Tibial artery (tissue), 4 donors: Measurements from ENCODE around the gene ADCK1.
A peak's percentile ranks its signal among the peaks of the same experiment; 100 is the strongest.

Experiments used
- DNase-seq, 2 donors: peaks; one replicate each; pipeline ENCODE4 v3.0.0-alpha.2; 2019
- H3K27ac ChIP-seq, 2 donors: fragments of 200-600 bp; sonication (generic) in 1 of 2; 1 replicate in 1 of 2; 2 replicates in 1 of 2; pipeline ENCODE4 v1.5.1; 2018 to 2019; ENCODE audit warnings: mild to moderate bottlenecking in 1 of 2
- H3K27me3 ChIP-seq, 2 donors: fragments of 200-600 bp; sonication (generic) in 1 of 2; one replicate each; pipeline versions ENCODE4 v1.5.1 to v1.6.0; 2016 to 2019
- H3K36me3 ChIP-seq, 3 donors: fragments of 200-600 bp; sonication (generic) in 2 of 3; one replicate each; pipeline ENCODE4 v1.5.1; 2016 to 2019; ENCODE audit warnings: mild to moderate bottlenecking in 2 of 3
- H3K4me1 ChIP-seq, 4 donors: fragments of 200-600 bp; sonication (generic) in 2 of 4; 1 replicate in 3 of 4; 2 replicates in 1 of 4; pipeline ENCODE4 v1.5.1; 2016 to 2019
- H3K4me3 ChIP-seq, 2 donors: fragments of 200-600 bp; sonication (generic) in 1 of 2; 1 replicate in 1 of 2; 2 replicates in 1 of 2; pipeline ENCODE4 v1.5.1; 2018 to 2019; ENCODE audit warnings: mild to moderate bottlenecking in 2 of 2
- H3K9me3 ChIP-seq, 3 donors: fragments of 200-600 bp; sonication (generic) in 1 of 3; one replicate each; pipeline ENCODE4 v1.5.1; 2016 to 2019
- CTCF ChIP-seq, 2 experiments: fragments of 200-600 bp in 1 of 2; fragments of 450-650 bp in 1 of 2; IDR thresholded peaks; one replicate each; pipeline ENCODE4 v1.5.1; 2017 to 2019; ENCODE audit warnings: antibody characterized with exemption in 2 of 2, mild to moderate bottlenecking in 1 of 2, moderate library complexity in 1 of 2
- intact Hi-C: fragments of 100-400 bp; cut with DNase I; formaldehyde crosslinking; loops from one replicate; pipeline ENCODE4 v1.15.0; 2023; ENCODE audit warnings: low total_unique reads

Gene ADCK1, protein sequence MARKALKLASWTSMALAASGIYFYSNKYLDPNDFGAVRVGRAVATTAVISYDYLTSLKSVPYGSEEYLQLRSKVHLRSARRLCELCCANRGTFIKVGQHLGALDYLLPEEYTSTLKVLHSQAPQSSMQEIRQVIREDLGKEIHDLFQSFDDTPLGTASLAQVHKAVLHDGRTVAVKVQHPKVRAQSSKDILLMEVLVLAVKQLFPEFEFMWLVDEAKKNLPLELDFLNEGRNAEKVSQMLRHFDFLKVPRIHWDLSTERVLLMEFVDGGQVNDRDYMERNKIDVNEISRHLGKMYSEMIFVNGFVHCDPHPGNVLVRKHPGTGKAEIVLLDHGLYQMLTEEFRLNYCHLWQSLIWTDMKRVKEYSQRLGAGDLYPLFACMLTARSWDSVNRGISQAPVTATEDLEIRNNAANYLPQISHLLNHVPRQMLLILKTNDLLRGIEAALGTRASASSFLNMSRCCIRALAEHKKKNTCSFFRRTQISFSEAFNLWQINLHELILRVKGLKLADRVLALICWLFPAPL

DNA sequence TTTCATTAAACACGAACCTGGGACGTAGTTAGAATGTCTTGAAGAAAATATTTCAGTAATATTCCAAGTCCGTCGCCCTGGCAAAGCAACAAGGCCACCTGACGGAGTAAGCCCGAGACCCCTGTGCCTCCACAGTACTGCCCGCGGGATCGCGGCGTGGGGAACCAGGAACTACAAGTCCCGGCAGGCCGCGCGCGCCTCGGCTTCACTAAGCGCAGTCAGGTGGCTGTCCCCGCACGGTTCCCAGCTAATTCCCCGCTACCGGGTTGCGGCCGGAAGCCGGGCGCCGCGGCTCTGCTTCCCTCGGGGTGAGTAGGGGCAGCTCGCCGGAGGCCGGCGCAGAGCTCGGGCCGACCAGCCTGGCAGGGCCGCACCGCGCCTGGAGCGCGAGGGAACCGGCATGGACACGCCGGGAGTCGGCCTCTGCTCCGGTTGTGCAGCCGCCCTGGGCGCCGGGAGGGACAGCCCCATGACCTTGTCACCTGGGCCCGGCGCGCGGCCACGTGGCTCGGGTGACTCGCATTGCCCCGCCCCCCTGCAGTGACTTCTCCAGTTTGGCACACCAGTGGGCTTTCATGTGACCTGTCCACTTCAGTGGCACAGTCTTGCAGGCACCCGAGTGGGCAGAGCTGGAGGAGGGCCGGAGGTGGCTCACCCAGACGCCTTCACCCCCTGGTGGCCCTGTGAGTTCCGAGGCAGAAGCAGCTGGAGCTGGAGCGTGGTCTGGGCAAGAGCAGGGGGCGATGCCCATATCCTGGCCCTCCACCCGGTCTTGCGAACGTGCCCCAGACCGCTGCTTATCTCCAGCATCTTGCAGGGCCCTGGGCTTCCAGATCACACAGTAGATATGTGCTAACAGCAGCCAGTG lies at the start of gene ADCK1:
TSS of gene ADCK1 (plus strand) at position 247 of the 868 bp plus-strand sequence. CDS start 18,870 bp downstream, outside the sequence.
- Histone ChIP-seq H3K27ac (peak within 1 kb of the TSS; percentile 86 to 87), H3K9me3 (no peaks in the 10 kb centered on the region), H3K4me1 (peaks cover 0 to 11% (median 3%) of the 10 kb centered on the region in 4 donors), H3K4me3 (peak within 1 kb of the TSS; percentile 85 to 89), H3K27me3 (no peaks in the 10 kb centered on the region), H3K36me3 (no peaks in the 10 kb centered on the region)
- peak; percentile 91 to 95 for DNase-seq
- peak; percentile 50 to 51 for TF ChIP-seq CTCF (IDR thresholded peaks at IDR 0.05)
- intact Hi-C loops: loop anchor here (2.0 kb wide), 1 partner anchor 37 kb away; no protein-coding TSS in a partner anchor

GRCh38 chr14:77752266-77752665 lies 47.6 kb upstream of the ADCK1 start:
- no peak for TF ChIP-seq CTCF (IDR thresholded peaks at IDR 0.05)
- H3K27ac ChIP-seq: no peak overlapping the region
- H3K4me1 ChIP-seq: peaks cover 0 to 8% (median 3%) of the 10 kb centered on the region in 4 donors
- intact Hi-C loops: loop anchor here (5.0 to 10.0 kb wide), 2 partner anchors 45 to 493 kb away; partner anchors contain the start of genes ALKBH1 and SLIRP
- H3K27me3 ChIP-seq: no peaks in the 10 kb centered on the region
- H3K9me3 ChIP-seq: no peaks in the 10 kb centered on the region
- H3K4me3 ChIP-seq: no peak overlapping the region
- peaks cover 57 to 72% (median 65%) of the 10 kb centered on the region in 3 donors for H3K36me3 ChIP-seq
- DNase-seq: no peak

- TF ChIP-seq CTCF (IDR thresholded peaks at IDR 0.05): no peak
- H3K4me3 ChIP-seq: no peak overlapping the region
- no peaks in the 10 kb centered on the region for H3K9me3 ChIP-seq
- DNase-seq: no peak
- peaks cover 0 to 14% (median 6%) of the 10 kb centered on the region in 4 donors for H3K4me1 ChIP-seq
- intact Hi-C loops: loop anchor here (5.0 to 10.0 kb wide), 2 partner anchors 46 to 492 kb away; partner anchors contain the start of genes ALKBH1 and SLIRP
- no peak overlapping the region for H3K27ac ChIP-seq
- H3K36me3 ChIP-seq: peaks cover 57 to 65% (median 58%) of the 10 kb centered on the region in 3 donors
- H3K27me3 ChIP-seq: no peaks in the 10 kb centered on the region
Measured at GRCh38 chr14:77752799-77753516, 47.0 kb upstream of the ADCK1 start.

GRCh38 chr14:77760381-77761204 lies 39.3 kb upstream of the ADCK1 start, which contains the start of gene SNW1:
SNW1 (minus strand) TSS chr14:77761156; CDS start chr14:77761127, 29 bp downstream.
- Histone ChIP-seq H3K27ac (peak within 1 kb of the TSS; percentile 95 to 97), H3K9me3 (no peaks in the 10 kb centered on the region), H3K27me3 (no peaks in the 10 kb centered on the region), H3K4me1 (peaks cover 0 to 45% (median 24%) of the 10 kb centered on the region in 4 donors), H3K36me3 (peaks cover 0 to 6% (median 0%) of the 10 kb centered on the region in 3 donors), H3K4me3 (peak within 1 kb of the TSS; percentile 80 to 90)
- intact Hi-C loops: no loop called here
- TF ChIP-seq CTCF (IDR thresholded peaks at IDR 0.05): no peak
- DNase-seq: peak; percentile 93 to 96
